ENCODE results near the gene LRRC8A. TPM values are rescaled to one million over a fixed set of nuclear protein-coding genes. Genes with fewer than 3 reads are reported as not detected.

LRRC8A gene
- polyA plus RNA-seq, 1 donor (not counting 4 experiments of a cell fraction or from before 2014, with no cell fraction given) = 88.3 TPM

Other genes starting within 250 kb of the LRRC8A start
- 11.5 to 19.3 TPM (median 14.0 TPM) in 3 replicates for gene DYNC2I2, start 225.3 kb upstream of the LRRC8A start, polyA plus RNA-seq
- gene SET, start 192.9 kb upstream of the LRRC8A start, polyA plus RNA-seq = 126 to 267 TPM (median 198 TPM) in 3 replicates
- 1.2 to 3.0 TPM (median 1.3 TPM) in 3 replicates for gene PKN3, start 179.6 kb upstream of the LRRC8A start, polyA plus RNA-seq
- 24.1 to 46.3 TPM (median 36.3 TPM) in 3 replicates for gene ZDHHC12, start 158.0 kb upstream of the LRRC8A start, polyA plus RNA-seq
- 14.9 to 25.4 TPM (median 19.6 TPM) in 3 replicates for gene ZER1, start 110.2 kb upstream of the LRRC8A start, polyA plus RNA-seq
- gene TBC1D13, start 94.9 kb upstream of the LRRC8A start, polyA plus RNA-seq = 12.8 to 25.1 TPM (median 14.1 TPM) in 3 replicates
- 10.1 to 18.5 TPM (median 10.2 TPM) in 3 replicates for gene ENDOG, start 63.6 kb upstream of the LRRC8A start, polyA plus RNA-seq
- gene SPOUT1, start 52.3 kb upstream of the LRRC8A start, polyA plus RNA-seq = 22.0 to 27.5 TPM (median 26.5 TPM) in 3 replicates
- gene KYAT1, start 183 bp upstream of the LRRC8A start, polyA plus RNA-seq = 10.9 to 13.9 TPM (median 13.9 TPM) in 3 replicates
- gene PHYHD1, start 38.8 kb downstream of the LRRC8A start, polyA plus RNA-seq = 4.6 to 5.2 TPM (median 4.7 TPM) in 3 replicates
- gene DOLK, start 65.5 kb downstream of the LRRC8A start, polyA plus RNA-seq = 21.8 to 33.5 TPM (median 27.1 TPM) in 3 replicates
- gene NUP188, start 65.6 kb downstream of the LRRC8A start, polyA plus RNA-seq = 25.6 to 56.3 TPM (median 31.1 TPM) in 3 replicates
- gene SH3GLB2, start 146.2 kb downstream of the LRRC8A start, polyA plus RNA-seq = 37.1 to 75.7 TPM (median 41.2 TPM) in 3 replicates
- 8.5 to 15.0 TPM (median 9.5 TPM) in 3 replicates for gene MIGA2, start 154.5 kb downstream of the LRRC8A start, polyA plus RNA-seq
- gene DOLPP1, start 199.0 kb downstream of the LRRC8A start, polyA plus RNA-seq = 14.2 to 17.7 TPM (median 16.7 TPM) in 3 replicates
- 6.5 to 12.5 TPM (median 8.2 TPM) in 3 replicates for gene CRAT, start 228.7 kb downstream of the LRRC8A start, polyA plus RNA-seq
- 86.8 to 127 TPM (median 98.0 TPM) in 3 replicates for gene PTPA, start 229.3 kb downstream of the LRRC8A start, polyA plus RNA-seq